Brain microvascular endothelial cell (primary cell): Measurements from ENCODE around the gene SCARB1.

Experiments
- DNase-seq: peaks from one replicate; pipeline ENCODE4 v3.0.0-alpha.2; 2020
- H3K27ac ChIP-seq: fragments of 250-450 bp; sonication (Bioruptor Pico); 2 replicates; pipeline ENCODE4 v1.5.1; 2020; ENCODE audit warnings: mild to moderate bottlenecking, moderate library complexity
- H3K27me3 ChIP-seq: fragments of 250-450 bp; sonication (Bioruptor Pico); replicated peaks from 2 replicates; pipeline ENCODE4 v1.5.1; 2020; ENCODE audit warnings: mild to moderate bottlenecking
- H3K36me3 ChIP-seq: fragments of 250-450 bp; sonication (Bioruptor Pico); replicated peaks from 2 replicates; pipeline ENCODE4 v1.5.1; 2020; ENCODE audit warnings: mild to moderate bottlenecking
- H3K4me3 ChIP-seq: 2 replicates; pipeline ENCODE4 v1.5.1; 2011; ENCODE audit warnings: low read depth, mild to moderate bottlenecking, control low read depth, low read length, moderate library complexity
- in situ Hi-C: cut with HindIII; loops from 2 replicates; pipeline ENCODE4 v1.10.0; 2017; ENCODE audit warnings: low sequenced_read_pairs, low pct_ligation_motif_present
- TF ChIP-seq, protein P1 (sequence below): IDR thresholded peaks from 2 replicates; pipeline ENCODE4 v1.5.1; 2011; ENCODE audit warnings: low read depth, mild to moderate bottlenecking, moderate library complexity, low read length, control low read depth, inconsistent platforms; ENCODE audit errors: missing control alignments

SCARB1 gene

DNA sequence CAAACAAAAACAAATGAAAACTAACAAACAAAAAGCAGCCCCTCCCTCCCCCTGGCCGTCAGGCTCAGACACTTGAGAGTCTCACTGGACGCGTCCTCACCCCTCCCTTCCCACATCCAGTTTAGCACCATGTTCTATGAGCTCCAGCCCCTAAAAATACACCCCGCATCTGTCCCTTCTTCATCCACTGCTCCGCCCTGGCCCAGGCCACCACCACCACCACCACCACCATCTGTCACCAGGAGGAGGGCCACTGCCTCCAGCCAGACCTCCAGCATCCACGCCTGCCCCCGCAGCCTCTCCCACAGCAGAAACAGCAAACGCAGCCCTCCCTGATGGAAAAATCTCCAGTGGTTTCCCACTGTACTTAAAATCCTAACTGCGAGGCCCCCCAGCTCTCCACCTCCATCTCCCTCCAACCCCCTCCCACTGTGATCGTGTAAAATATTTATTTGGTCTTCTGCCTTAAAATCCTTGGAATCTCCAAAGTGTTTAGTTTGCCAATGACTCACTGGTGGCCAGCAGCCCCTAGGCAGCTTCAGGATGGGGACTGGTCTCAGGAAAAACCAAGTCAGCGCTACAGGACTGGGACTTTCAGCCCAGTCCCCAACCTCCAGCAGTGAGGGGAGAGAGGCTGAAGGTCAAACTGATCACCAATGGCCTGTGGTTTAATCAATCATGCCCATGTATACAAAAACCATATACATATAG lies 95.1 kb downstream of the SCARB1 start:
- H3K27ac ChIP-seq = no peak overlapping the region

DNA sequence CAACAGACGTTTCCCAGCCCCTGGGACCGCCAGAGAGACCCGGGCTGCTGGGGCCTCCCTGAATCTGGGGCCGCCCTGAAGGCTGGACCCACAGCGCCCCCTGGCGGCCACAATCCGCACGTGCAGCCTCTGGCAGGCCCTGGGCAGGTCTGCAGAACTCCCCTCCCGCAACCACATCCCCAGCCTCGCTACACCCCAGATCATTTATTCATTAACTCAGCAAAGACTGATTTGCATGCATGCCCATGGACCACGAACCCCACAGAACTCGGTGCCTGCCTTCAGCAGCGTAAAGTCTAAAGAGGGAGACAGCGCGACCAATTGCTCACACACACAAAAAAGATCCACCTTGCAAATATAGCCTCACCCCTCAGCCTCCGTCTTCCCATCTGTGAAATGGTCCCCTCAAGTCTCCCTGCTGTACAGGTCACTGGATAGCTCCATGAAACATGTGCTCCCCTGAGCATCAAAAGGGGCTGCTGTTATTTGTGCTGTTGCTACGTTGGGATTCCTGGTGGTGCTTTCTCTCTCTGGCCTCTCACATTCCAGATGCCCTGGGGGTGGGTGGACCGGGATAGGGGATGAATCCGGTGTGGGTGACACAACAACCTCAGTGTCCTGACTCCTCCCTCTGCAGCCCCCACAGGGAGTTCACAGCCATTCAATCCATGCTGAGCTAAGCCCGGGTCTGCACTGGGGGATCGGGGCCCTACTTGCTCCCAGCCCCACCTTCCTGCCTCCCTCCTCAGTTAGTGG lies 96.4 kb downstream of the SCARB1 start:
- TF ChIP-seq, protein P1, sequence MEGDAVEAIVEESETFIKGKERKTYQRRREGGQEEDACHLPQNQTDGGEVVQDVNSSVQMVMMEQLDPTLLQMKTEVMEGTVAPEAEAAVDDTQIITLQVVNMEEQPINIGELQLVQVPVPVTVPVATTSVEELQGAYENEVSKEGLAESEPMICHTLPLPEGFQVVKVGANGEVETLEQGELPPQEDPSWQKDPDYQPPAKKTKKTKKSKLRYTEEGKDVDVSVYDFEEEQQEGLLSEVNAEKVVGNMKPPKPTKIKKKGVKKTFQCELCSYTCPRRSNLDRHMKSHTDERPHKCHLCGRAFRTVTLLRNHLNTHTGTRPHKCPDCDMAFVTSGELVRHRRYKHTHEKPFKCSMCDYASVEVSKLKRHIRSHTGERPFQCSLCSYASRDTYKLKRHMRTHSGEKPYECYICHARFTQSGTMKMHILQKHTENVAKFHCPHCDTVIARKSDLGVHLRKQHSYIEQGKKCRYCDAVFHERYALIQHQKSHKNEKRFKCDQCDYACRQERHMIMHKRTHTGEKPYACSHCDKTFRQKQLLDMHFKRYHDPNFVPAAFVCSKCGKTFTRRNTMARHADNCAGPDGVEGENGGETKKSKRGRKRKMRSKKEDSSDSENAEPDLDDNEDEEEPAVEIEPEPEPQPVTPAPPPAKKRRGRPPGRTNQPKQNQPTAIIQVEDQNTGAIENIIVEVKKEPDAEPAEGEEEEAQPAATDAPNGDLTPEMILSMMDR = peak; percentile 96
- Histone ChIP-seq H3K36me3 (no peaks in the 10 kb centered on the region), H3K27ac (no peak overlapping the region), H3K4me3 (no peak overlapping the region), H3K27me3 (no peaks in the 10 kb centered on the region)
- in situ Hi-C loops = loop anchor here (25.0 kb wide), 1 partner anchor 380 kb away; no protein-coding TSS in a partner anchor
- peak; percentile 54 for DNase-seq

More for the DNA sequence above, 95.1 kb downstream of the SCARB1 start:
- in situ Hi-C loops = loop anchor here (25.0 kb wide), 1 partner anchor 381 kb away; no protein-coding TSS in a partner anchor
- Histone ChIP-seq H3K27me3 (no peaks in the 10 kb centered on the region), H3K4me3 (no peak overlapping the region), H3K36me3 (no peaks in the 10 kb centered on the region)
- DNase-seq = no peak
- TF ChIP-seq, protein P1 = no peak

DNA sequence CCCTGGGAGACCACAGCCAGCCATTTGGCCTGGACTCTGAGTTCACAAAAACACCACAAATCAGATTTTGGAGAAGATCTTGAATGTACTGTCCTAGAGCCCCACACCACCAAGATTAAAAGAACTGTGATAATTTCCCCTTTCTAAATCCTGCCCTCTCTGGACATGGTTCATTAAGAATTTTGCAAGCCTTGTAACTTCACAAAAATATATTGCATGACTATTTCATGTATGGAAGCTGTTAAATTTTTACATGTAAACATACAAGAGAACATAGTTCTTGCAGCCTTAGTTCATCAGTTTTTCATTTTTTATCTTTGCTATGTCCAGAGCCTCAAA lies 97.0 kb downstream of the SCARB1 start:
- Histone ChIP-seq H3K27me3 (no peaks in the 10 kb centered on the region), H3K36me3 (no peaks in the 10 kb centered on the region), H3K4me3 (no peak overlapping the region), H3K27ac (no peak overlapping the region)
- TF ChIP-seq, protein P1 = no peak
- no peak for DNase-seq
- in situ Hi-C loops = loop anchor here (25.0 kb wide), 1 partner anchor 379 kb away; no protein-coding TSS in a partner anchor

DNA sequence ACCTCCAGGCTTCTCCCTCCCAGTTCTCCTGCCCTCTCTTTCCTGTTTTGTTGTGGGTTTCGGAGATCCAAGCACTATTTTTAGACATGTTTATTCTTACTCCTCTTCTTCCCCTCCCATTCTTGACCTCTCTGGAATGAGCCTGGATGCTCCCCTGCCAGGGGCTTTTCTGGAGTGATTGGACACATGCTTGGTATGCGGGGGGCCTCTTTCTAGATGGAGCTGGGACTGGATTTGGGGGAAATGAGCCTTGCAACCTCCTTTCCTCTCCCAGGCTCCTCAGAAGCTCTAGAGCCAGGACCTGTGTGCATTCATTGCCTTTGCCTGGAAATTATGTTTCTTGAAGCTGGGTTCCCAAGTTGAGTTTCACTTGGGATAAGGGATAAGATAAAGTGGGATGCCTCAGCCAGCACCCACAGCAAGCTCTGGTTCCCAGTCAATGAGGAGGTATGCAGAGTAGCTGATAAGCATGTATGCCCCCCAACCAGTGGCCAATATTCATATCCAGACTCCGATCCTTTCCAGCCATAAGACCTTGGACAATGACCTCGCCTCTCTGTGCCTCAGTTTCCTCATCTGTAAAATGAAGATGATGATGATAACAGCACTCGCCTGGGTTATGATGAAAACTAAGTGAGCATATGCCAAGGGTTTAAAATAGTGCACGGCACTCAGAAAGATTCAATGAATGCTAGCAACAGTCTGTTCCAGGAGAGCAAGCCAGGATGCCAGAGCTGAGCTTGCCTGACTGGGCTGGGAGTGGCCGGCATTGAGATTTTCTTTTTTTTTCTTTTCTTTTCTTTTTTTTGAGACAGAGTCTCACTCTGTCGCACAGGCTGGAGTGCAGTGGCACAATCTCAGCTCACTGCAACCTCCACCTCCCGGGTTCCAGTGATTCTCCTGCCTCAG lies 97.8 kb downstream of the SCARB1 start:
- no peaks in the 10 kb centered on the region for H3K36me3 ChIP-seq
- in situ Hi-C loops = loop anchor here (25.0 kb wide), 1 partner anchor 379 kb away; no protein-coding TSS in a partner anchor
- TF ChIP-seq, protein P1 = no peak
- no peak for DNase-seq
- H3K27ac ChIP-seq = peak overlapping the region; percentile 36
- no peak overlapping the region for H3K4me3 ChIP-seq
- H3K27me3 ChIP-seq = no peaks in the 10 kb centered on the region

DNA sequence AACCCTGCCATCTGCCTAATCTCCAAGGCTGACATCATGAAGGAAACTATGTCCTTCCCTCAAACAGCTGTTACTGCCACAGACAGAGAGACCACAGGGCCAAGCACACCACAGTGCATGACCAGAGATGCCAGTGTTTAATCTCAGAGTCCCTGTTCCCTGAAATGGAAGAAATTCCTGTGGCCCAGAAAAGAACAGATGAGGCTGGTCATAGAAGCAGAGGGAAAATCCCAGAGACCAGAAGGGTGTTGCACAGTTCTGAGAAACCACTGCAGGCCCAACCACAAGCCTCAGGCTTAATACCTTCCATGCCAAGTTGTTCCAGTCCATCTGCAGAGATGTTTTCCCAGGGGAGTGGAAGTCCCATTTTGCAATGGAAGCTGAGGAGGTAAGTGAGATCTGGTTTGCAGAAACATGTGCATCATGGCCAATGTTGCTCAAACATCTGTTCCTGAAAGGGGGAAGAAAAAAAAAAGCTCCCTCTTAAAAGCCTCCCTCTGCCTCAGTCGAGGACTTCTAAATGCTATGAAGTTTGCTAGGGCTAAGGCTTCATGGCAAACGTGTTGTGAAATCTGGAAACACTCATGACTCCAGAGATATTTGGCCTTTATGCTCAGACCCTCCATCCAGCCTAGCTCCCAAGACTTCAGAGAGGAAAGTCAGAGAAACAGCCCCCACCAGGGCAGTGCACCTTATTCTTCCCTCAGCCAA lies 98.6 kb downstream of the SCARB1 start:
- Histone ChIP-seq H3K36me3 (no peaks in the 10 kb centered on the region), H3K27ac (peak overlapping the region; percentile 54), H3K4me3 (no peak overlapping the region), H3K27me3 (peaks cover 4% of the 10 kb centered on the region)
- in situ Hi-C loops = loop anchor here (25.0 kb wide), 1 partner anchor 378 kb away; no protein-coding TSS in a partner anchor
- DNase-seq = peak; percentile 55
- TF ChIP-seq, protein P1 = no peak
